IPS-18c (cell line): ENCODE measurements around the gene PNLIPRP2.

Experiments
- H3K4me3 ChIP-seq: 2 replicates; pipeline ENCODE4 v1.7.0; 2013; ENCODE audit warnings: low read depth, mild to moderate bottlenecking, low read length, moderate library complexity; ENCODE audit not compliant: insufficient read depth
- H3K9me3 ChIP-seq: one replicate; pipeline ENCODE4 v1.6.1; 2013; ENCODE audit warnings: mild to moderate bottlenecking, low read length, moderate library complexity; ENCODE audit not compliant: control insufficient read depth, insufficient read depth

Gene PNLIPRP2

DNA sequence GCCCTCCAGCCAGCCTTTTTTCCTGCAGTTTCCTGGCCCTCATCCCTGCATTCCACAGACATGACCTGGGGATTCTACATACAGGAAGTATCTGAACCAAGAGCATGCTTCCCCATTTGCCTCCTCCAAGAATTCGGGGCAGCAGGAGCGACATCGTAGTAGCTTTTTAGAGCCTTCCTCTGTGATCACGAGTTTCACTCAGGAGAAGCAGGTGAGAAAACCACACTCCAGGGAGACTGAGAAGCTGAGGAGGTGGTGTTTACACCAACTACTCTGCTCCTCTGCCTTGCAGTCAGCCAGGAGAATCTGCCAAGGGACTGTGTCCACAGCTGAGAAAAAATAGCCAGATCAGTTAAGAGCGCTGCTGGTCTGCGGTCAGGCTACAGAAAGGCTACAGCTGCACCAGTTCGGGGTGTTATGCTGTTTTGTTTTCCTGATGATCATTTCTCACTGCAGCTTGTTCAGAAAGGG lies 67.5 kb downstream of the PNLIPRP2 start:
- H3K4me3 ChIP-seq: no peak overlapping the region
- H3K9me3 ChIP-seq: no peaks in the 10 kb centered on the region

DNA sequence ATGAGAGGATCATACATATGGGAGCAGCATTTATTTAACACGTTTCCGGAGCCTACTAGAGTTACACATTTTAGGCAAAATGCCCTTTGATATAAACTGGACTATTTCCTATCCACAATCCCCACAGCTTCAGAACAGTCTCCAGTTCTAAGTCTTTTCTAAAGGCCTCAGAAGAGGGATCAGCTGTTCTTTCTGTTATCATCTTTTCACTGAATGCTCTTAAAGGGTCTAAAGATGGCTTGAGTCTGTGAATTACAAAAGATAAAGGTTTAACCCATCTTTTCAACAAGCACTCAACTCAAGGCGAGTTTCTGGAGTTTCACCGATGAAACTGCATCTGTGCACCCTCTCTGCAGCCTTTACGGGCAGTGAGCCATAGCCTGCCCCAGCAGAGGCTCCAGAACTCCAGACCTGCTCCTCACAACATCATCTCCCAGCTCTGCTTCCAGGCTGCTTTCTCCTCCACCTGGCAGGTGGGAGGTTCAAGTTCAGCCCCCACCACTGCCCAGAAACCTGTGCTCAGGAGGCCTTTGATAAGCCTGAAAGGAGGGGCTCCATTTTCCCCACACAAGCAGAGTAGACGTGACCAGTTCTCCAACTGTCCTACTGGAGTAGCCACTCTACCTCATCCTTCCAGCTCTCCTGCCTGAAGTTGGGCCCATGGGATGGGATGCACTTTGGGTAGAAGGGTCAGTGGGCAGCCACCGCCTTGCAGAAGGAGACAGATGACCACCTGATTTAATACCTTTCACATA lies 68.2 kb downstream of the PNLIPRP2 start:
- Histone ChIP-seq H3K9me3 (no peaks in the 10 kb centered on the region), H3K4me3 (no peak overlapping the region)

DNA sequence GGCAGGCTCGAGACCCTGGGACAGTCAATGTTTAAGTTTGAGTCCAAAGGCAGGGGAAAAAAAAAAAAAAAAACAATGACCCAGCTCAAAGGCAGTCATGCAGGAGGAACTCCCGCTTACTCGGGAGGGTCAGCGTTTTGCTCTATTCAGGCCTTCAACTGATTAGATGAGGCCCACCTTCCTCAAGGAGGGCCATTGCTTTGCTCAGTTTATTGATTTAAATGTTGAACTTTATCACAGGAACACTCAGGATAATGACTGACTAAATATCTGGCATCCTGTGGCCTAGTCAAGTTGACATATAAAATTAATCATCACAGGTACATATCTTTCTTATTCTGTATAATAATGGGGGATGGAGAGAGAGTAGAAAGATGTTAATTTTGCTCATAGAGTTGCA lies 69.0 kb downstream of the PNLIPRP2 start:
- Histone ChIP-seq H3K4me3 (no peak overlapping the region), H3K9me3 (no peaks in the 10 kb centered on the region)

DNA sequence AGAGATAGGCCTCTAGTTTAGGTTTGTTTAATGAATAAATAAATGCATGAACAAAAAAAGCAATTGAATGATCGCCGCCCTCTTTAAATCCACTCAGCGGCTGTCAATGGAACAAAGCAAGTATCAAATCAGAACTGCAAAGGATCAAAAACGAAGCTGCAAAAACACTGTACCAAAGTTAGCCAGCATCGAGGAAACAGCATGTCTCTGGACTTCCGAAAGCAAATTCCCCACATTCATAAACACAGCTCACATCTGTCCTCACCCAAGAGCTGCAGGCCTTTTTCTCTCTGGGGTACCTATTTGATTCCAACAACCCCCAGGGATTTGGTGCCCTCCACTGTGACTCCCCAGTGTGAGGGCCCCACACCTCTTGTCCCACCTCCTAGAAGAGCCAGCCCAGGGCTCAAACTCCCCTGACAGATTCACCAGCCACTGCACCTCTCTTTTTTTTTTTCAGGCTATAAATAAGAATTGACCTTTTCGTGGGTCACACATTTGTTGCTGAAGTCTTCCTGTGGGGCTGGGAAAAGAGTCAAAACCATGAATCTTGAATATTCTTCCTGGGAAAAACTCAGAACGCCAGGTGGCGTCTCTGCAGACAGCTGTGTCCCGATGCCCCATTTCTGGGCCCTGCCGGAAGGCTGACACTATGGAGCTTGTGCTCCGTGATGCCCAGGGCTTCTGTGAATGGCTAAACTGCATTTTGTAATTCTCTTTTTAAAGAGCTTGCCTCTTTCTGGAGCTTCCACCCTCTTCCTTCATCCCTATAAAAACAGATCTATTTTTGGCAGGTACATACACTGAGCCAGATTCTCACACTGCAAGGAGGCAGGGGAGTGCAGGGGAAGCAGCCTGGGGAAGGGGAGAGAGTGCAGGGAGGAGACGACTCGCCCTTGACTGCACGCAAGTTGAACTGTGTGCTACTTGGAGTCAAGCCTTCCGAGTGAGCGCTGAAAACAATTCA lies 69.9 kb downstream of the PNLIPRP2 start:
- Histone ChIP-seq H3K9me3 (no peaks in the 10 kb centered on the region), H3K4me3 (no peak overlapping the region)

DNA sequence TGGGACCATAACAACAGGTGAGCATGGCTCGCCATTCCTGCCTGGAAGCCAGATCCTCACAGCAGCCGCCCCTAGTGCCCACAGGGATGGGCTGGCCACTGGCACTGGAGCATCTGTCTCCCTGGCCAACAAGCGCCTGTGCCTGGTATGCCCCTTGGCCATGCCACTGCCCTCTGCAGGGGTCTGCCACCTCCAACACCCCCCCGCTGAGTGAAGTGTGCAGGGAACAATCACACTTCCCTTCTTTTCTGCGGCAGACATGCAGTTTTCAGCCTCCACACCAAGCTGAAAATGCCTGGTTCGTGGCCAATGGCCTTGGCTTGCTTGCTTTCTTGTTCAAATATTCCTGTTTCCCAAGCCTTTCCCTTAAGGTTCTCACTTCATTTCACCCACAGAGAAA lies 70.9 kb downstream of the PNLIPRP2 start:
- no peaks in the 10 kb centered on the region for H3K9me3 ChIP-seq
- H3K4me3 ChIP-seq: no peak overlapping the region

DNA sequence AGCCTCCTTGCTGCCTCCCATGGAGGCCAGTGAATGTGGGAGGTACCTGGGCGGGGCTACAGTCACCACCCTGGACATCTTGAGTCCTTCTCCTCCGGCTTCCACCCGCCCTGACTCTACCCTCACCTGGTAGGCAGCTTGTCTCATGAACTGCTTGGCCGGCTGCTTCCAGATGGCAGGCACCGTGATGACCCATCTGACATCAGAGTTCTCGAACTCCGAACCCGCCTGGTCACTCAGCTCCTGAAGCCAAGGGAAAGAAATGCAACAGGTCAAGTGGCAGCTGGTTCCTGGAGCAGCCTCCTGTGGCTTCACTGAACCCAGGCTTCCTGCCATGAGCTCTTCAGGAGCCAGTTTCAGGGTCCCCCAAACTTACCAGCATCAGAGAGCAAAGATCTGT lies 71.5 kb downstream of the PNLIPRP2 start:
- Histone ChIP-seq H3K4me3 (no peak overlapping the region), H3K9me3 (no peaks in the 10 kb centered on the region)

DNA sequence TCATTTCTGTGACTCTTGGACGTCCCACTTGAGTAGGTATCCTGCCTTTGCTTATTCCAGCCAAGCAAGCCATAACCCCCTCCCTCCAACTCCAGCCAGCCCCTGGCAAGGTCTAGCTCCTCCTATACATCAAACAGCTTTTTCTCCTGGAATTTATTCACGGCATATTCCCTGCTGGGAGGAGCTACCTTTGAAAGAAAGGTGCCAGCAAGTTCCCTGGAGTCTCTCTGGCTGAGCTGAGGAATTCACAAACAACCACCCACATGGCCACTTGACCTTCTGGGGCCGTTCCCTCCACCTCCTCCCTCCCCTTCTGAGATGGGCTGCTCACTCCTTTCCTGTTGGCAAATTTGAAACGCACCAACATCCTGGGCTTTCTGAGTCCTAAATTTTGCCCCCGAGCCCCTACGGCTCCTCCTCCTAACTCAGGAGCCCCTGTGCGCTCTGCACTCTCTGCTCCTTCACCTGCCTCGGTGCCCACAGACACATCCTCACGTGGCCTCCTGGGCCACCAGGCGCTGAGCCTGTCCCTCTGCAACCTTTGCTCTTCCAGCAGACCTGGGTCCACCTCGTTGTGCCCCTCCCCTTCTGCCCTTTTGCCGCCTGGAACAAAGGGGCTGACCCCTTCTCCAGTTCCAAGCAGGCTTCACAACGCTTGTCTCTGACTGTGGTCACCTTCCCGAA lies 73.6 kb downstream of the PNLIPRP2 start:
- Histone ChIP-seq H3K4me3 (no peak overlapping the region), H3K9me3 (no peaks in the 10 kb centered on the region)
